T-cell (primary cell): ENCODE measurements around the gene CSE1L. TPM values are rescaled to one million over a fixed set of nuclear protein-coding genes. Genes with fewer than 3 reads are reported as not detected.
A peak's percentile ranks its signal among the peaks of the same experiment; 100 is the strongest.
"Not testable (repeated sequence)": the region's sequence is repeated elsewhere in the genome, so short reads cannot be mapped to it uniquely, and the experiment has no call there.

ENCODE experiments used
- ATAC-seq, 4 experiments: fragments of 200-7000 bp in 3 of 4; fragments of 150-1000 bp in 1 of 4; cut with Tn5 transposase; replicated peaks in 1 of 4; 1 replicate in 3 of 4; 2 replicates in 1 of 4; pipeline ENCODE4 v1.10.0; 2021; ENCODE audit warnings: moderate library complexity in 3 of 4, mild to moderate bottlenecking in 2 of 4, moderate number of reproducible peaks in 1 of 4
- CTCF ChIA-PET, 2 donors: fragments of 300-600 bp; sonication (Branson Sonifier 250); formaldehyde crosslinking; loops; one replicate each; lab custom pipeline; 2022; ENCODE audit warnings: antibody characterized with exemption in 2 of 2; lab: Charles Lee
- POLR2A ChIA-PET, 2 donors: fragments of 300-600 bp; sonication (Branson Sonifier 250); formaldehyde crosslinking; loops; one replicate each; lab custom pipeline; 2022; ENCODE audit warnings: antibody characterized with exemption in 2 of 2; lab: Charles Lee
- DNase-seq, 35 experiments: peaks; one replicate each; pipeline versions ENCODE4 v3.0.0 to v3.0.0-alpha.2; 2013 to 2023
- H3K27ac ChIP-seq: one replicate; pipeline ENCODE4 v1.5.1; 2013; ENCODE audit warnings: low read length
- H3K27me3 ChIP-seq, 2 experiments: replicated peaks in 1 of 2; 1 replicate in 1 of 2; 2 replicates in 1 of 2; pipeline versions ENCODE4 v1.6.1 to v1.7.0; 2013; ENCODE audit warnings: low read length in 1 of 2, mixed read lengths in 1 of 2; ENCODE audit not compliant: control insufficient read depth in 2 of 2, insufficient read depth in 2 of 2; ENCODE audit errors: extremely low read depth in 1 of 2
- H3K36me3 ChIP-seq, 2 donors: 1 replicate in 1 of 2; 2 replicates in 1 of 2; pipeline versions ENCODE4 v1.6.1 to v1.7.0; 2013; ENCODE audit warnings: low read length in 1 of 2; ENCODE audit not compliant: control insufficient read depth in 2 of 2, insufficient read depth in 1 of 2; ENCODE audit errors: extremely low read depth in 1 of 2
- H3K4me1 ChIP-seq, 2 experiments: 1 replicate in 1 of 2; 2 replicates in 1 of 2; pipeline versions ENCODE4 v1.6.1 to v1.7.0; 2013; ENCODE audit warnings: low read length in 2 of 2, mixed read lengths in 1 of 2; ENCODE audit not compliant: insufficient read depth in 2 of 2, control insufficient read depth in 1 of 2; ENCODE audit errors: extremely low read depth in 1 of 2
- H3K4me3 ChIP-seq, 2 donors: 1 replicate in 1 of 2; 2 replicates in 1 of 2; pipeline versions ENCODE4 v1.5.1 to v1.7.0; 2013; ENCODE audit warnings: mild to moderate bottlenecking in 2 of 2, low read length in 1 of 2, moderate library complexity in 1 of 2; ENCODE audit not compliant: control insufficient read depth in 1 of 2; ENCODE audit errors: extremely low read depth in 1 of 2
- H3K9me3 ChIP-seq: 2 replicates; pipeline ENCODE4 v1.7.0; 2013
- H3K27ac Mint-ChIP-seq, 2 donors: one replicate each; pipeline ENCODE4 v1.8.0; 2020 to 2021; ENCODE audit warnings: mild to moderate bottlenecking in 2 of 2, mixed read lengths in 2 of 2
- H3K27me3 Mint-ChIP-seq, 2 donors: one replicate each; pipeline ENCODE4 v1.8.0; 2021 to 2022; ENCODE audit warnings: mixed read lengths in 2 of 2
- H3K36me3 Mint-ChIP-seq: one replicate; pipeline ENCODE4 v1.8.0; 2021; ENCODE audit warnings: mixed read lengths
- H3K4me1 Mint-ChIP-seq, 3 donors: one replicate each; pipeline ENCODE4 v1.8.0; 2020 to 2022; ENCODE audit warnings: mixed read lengths in 3 of 3, mild to moderate bottlenecking in 1 of 3
- H3K4me3 Mint-ChIP-seq, 3 donors: one replicate each; pipeline ENCODE4 v1.8.0; 2020 to 2022; ENCODE audit warnings: mild to moderate bottlenecking in 3 of 3, mixed read lengths in 3 of 3, moderate library complexity in 3 of 3
- H3K9me3 Mint-ChIP-seq, 3 donors: one replicate each; pipeline ENCODE4 v1.8.0; 2020 to 2022; ENCODE audit warnings: mixed read lengths in 3 of 3
- WGBS: methylation state at CpG from one replicate; pipeline ENCODE4 v1.1.5; 2013; ENCODE audit warnings: missing lambda C conversion rate; ENCODE audit not compliant: insufficient coverage; 5-methylcytosine and 5-hydroxymethylcytosine counted together
- total RNA-seq, 35 experiments: library from RNA in 6 of 35; stranded (reverse) in 6 of 35; fragments of 120-200 nt in 1 of 35; gene quantifications; one replicate each; pipeline versions ENCODE4 v1.2.1 to v1.2.4 and lab custom pipeline; 2013 to 2026

CSE1L gene
- total RNA-seq, 5 donors from 2014 or later (not counting 1 experiment from before 2014, with no cell fraction given): 29.3 to 41.7 (median 37.4) TPM

GRCh38 chr20:49123982-49124381 lies 77.9 kb downstream of the CSE1L start:
- DNase-seq (no peak), ATAC-seq (no peak)
- Histone ChIP-seq H3K36me3 (peaks cover 3 to 59% of the 10 kb centered on the region in 2 donors), H3K27ac (no peak overlapping the region), H3K9me3 (no peaks in the 10 kb centered on the region), H3K4me3 (no peak overlapping the region), H3K27me3 (no peaks in the 10 kb centered on the region), H3K4me1 (no peaks in the 10 kb centered on the region)
- ChIA-PET CTCF (no interaction called here), POLR2A (interaction anchor here in 1 of 2 donors (0.6 kb wide), 1 partner anchor 128 kb away, joined by 3 read pairs; no protein-coding TSS in a partner anchor)
- Mint-ChIP-seq H3K36me3 (peaks cover 49% of the 10 kb centered on the region), H3K27ac (no peak overlapping the region), H3K4me1 (peaks cover 0 to 8% (median 6%) of the 10 kb centered on the region in 3 donors), H3K4me3 (no peak overlapping the region), H3K27me3 (no peaks in the 10 kb centered on the region), H3K9me3 (no peaks in the 10 kb centered on the region)
- WGBS: 99% methylated on average over 8 of the region's 10 CpGs

- POLR2A ChIA-PET: interaction anchor here in 1 of 2 donors (0.6 kb wide), 1 partner anchor 78 kb away, joined by 3 read pairs; no protein-coding TSS in a partner anchor
These were observed 86.9 kb downstream of the CSE1L start for GRCh38 chr20:49132995-49133478.

GRCh38 chr20:49133571-49133970 lies 87.5 kb downstream of the CSE1L start:
- Mint-ChIP-seq H3K9me3 (no peaks in the 10 kb centered on the region), H3K4me3 (no peak overlapping the region), H3K27ac (no peak overlapping the region), H3K4me1 (peaks cover 9 to 17% (median 12%) of the 10 kb centered on the region in 3 donors), H3K36me3 (peaks cover 33% of the 10 kb centered on the region), H3K27me3 (no peaks in the 10 kb centered on the region)
- Histone ChIP-seq H3K9me3 (no peaks in the 10 kb centered on the region), H3K36me3 (peaks cover 5 to 48% of the 10 kb centered on the region in 2 donors), H3K27ac (no peak overlapping the region), H3K27me3 (no peaks in the 10 kb centered on the region), H3K4me1 (peaks cover 0 to 4% of the 10 kb centered on the region in 2 experiments), H3K4me3 (no peak overlapping the region)
- ChIA-PET POLR2A (interaction anchor here in 1 of 2 donors (1.2 kb wide), 1 partner anchor 51 kb away, joined by 6 read pairs; no protein-coding TSS in a partner anchor), CTCF (interaction anchor here (0.5 to 2.9 kb wide), 8 partner anchors 29 to 96 kb away, joined by 3 to 70 read pairs (median 4); partner anchors contain the start of gene DDX27 (in 2 of the 2))
- 100% methylated on average over 1 of the region's 3 CpGs for WGBS
- DNase-seq (no peak), ATAC-seq (peak in 1 of 4 experiments; percentile 19)

More at GRCh38 chr20:49132995-49133478, 86.9 kb downstream of the CSE1L start:
- DNase-seq: peak in 8 of 35 experiments; percentile 3 to 75 (median 14)
- CTCF ChIA-PET: interaction anchor here (0.7 to 2.9 kb wide), 10 partner anchors 28 to 86 kb away, joined by 3 to 70 read pairs (median 4); partner anchors contain the start of gene DDX27 (in 2 of the 2)
- Histone ChIP-seq H3K27me3 (no peaks in the 10 kb centered on the region), H3K36me3 (peaks cover 5 to 51% of the 10 kb centered on the region in 2 donors), H3K9me3 (no peaks in the 10 kb centered on the region), H3K27ac (no peak overlapping the region), H3K4me1 (peaks cover 0 to 4% of the 10 kb centered on the region in 2 experiments), H3K4me3 (no peak overlapping the region)
- peak; percentile 48 to 71 (median 61) for ATAC-seq
- Mint-ChIP-seq H3K27me3 (no peaks in the 10 kb centered on the region), H3K4me3 (no peak overlapping the region), H3K36me3 (peaks cover 33% of the 10 kb centered on the region), H3K9me3 (no peaks in the 10 kb centered on the region), H3K27ac (peak overlapping the region; percentile 4 to 12), H3K4me1 (peaks cover 7 to 12% (median 12%) of the 10 kb centered on the region in 3 donors)
- no CpG with 5 or more reads among the region's 5 CpGs for WGBS

- not testable (repeated sequence) for H3K27me3 ChIP-seq, H3K4me3 Mint-ChIP-seq, ATAC-seq, H3K9me3 ChIP-seq, H3K4me1 ChIP-seq, H3K27ac ChIP-seq, H3K9me3 Mint-ChIP-seq, DNase-seq, H3K4me3 ChIP-seq, H3K27me3 Mint-ChIP-seq
- 96% methylated on average over 5 of the region's 8 CpGs for WGBS
- CTCF ChIA-PET: interaction anchor here in 1 of 2 donors (0.6 to 2.9 kb wide), 6 partner anchors 10 to 343 kb away, joined by 3 to 70 read pairs (median 3); no protein-coding TSS in a partner anchor
- Mint-ChIP-seq H3K4me1 (peaks cover 11 to 17% (median 12%) of the 10 kb centered on the region in 3 donors), H3K27ac (peak overlapping the region in 1 of 2 donors; percentile 74), H3K36me3 (peaks cover 30% of the 10 kb centered on the region)
- POLR2A ChIA-PET: interaction anchor here in 1 of 2 donors (1.2 kb wide), 1 partner anchor 50 kb away, joined by 6 read pairs; no protein-coding TSS in a partner anchor
- H3K36me3 ChIP-seq: peaks cover 5 to 51% of the 10 kb centered on the region in 2 donors
These were observed 88.7 kb downstream of the CSE1L start for GRCh38 chr20:49134797-49135196.

GRCh38 chr20:49136817-49137571 lies 90.9 kb downstream of the CSE1L start:
- 97% methylated on average over 6 of the region's 15 CpGs for WGBS
- H3K4me1 Mint-ChIP-seq: peaks cover 14 to 17% (median 16%) of the 10 kb centered on the region in 3 donors
- ChIA-PET POLR2A (interaction anchor here in 1 of 2 donors (0.6 kb wide), 1 partner anchor 15 kb away, joined by 7 read pairs; no protein-coding TSS in a partner anchor), CTCF (interaction anchor here in 1 of 2 donors (0.9 to 1.0 kb wide), 2 partner anchors 80 to 82 kb away, joined by 3 to 8 read pairs; partner anchors contain the start of gene DDX27)
- H3K27me3 ChIP-seq: no peaks in the 10 kb centered on the region
- no peak overlapping the region for H3K4me3 ChIP-seq
- peaks cover 0 to 4% of the 10 kb centered on the region in 2 experiments for H3K4me1 ChIP-seq
- DNase-seq (no peak), ATAC-seq (no peak)
- no peak overlapping the region for H3K27ac Mint-ChIP-seq
- peaks cover 0 to 36% of the 10 kb centered on the region in 2 donors for H3K36me3 ChIP-seq
- H3K36me3 Mint-ChIP-seq: peaks cover 22% of the 10 kb centered on the region
- H3K4me3 Mint-ChIP-seq: no peak overlapping the region
- H3K27me3 Mint-ChIP-seq: no peaks in the 10 kb centered on the region
- no peaks in the 10 kb centered on the region for H3K9me3 ChIP-seq
- no peaks in the 10 kb centered on the region for H3K9me3 Mint-ChIP-seq
- H3K27ac ChIP-seq: no peak overlapping the region

- CTCF ChIA-PET: interaction anchor here in 1 of 2 donors (0.6 to 1.8 kb wide), 3 partner anchors 50 to 81 kb away, joined by 3 to 11 read pairs (median 4); partner anchors contain the start of gene DDX27
- H3K4me3 Mint-ChIP-seq: no peak overlapping the region
- no peaks in the 10 kb centered on the region for H3K9me3 Mint-ChIP-seq
- H3K27ac ChIP-seq: no peak overlapping the region
- H3K9me3 ChIP-seq: no peaks in the 10 kb centered on the region
- H3K27me3 Mint-ChIP-seq: no peaks in the 10 kb centered on the region
- POLR2A ChIA-PET: interaction anchor here (0.7 kb wide), 2 partner anchors 63 to 108 kb away, joined by 3 to 10 read pairs; no protein-coding TSS in a partner anchor
- H3K36me3 Mint-ChIP-seq: peaks cover 22% of the 10 kb centered on the region
- no peaks in the 10 kb centered on the region for H3K27me3 ChIP-seq
- H3K4me1 Mint-ChIP-seq: peaks cover 11 to 15% (median 13%) of the 10 kb centered on the region in 3 donors
- H3K4me3 ChIP-seq: no peak overlapping the region
- H3K27ac Mint-ChIP-seq: peak overlapping the region in 1 of 2 donors; percentile 43
- DNase-seq (no peak), ATAC-seq (no peak)
- peaks cover 0 to 31% of the 10 kb centered on the region in 2 donors for H3K36me3 ChIP-seq
- H3K4me1 ChIP-seq: peaks cover 0 to under 1% of the 10 kb centered on the region in 2 experiments
These were observed 92.3 kb downstream of the CSE1L start for GRCh38 chr20:49138431-49138830.
